IMR-90 (cell line): ENCODE measurements around the gene SLF2. TPM values are rescaled to one million over a fixed set of nuclear protein-coding genes. Genes with fewer than 3 reads are reported as not detected.

ENCODE experiments used
- ATAC-seq: fragments of 200-7000 bp; cut with Tn5 transposase; 2 replicates; pipeline ENCODE4 v1.9.1; 2020; ENCODE audit warnings: low read depth, mild to moderate bottlenecking, moderate library complexity
- BruUV-seq: library from RNA; stranded (reverse); fragments of 400-500 nt; replicated peaks from 2 replicates; lab custom pipeline; 2021; lab: Mats Ljungman, UMichigan
- CTCF ChIA-PET: fragments of 300-600 bp; formaldehyde crosslinking; extraction: SDS; loops from one replicate; lab custom pipeline; 2021; ENCODE audit warnings: antibody characterized with exemption; lab: Yijun Ruan, JAX
- POLR2A ChIA-PET: fragments of 300-600 bp; sonication (Branson Sonifier 250); formaldehyde crosslinking; loops from one replicate; lab custom pipeline; 2022; ENCODE audit warnings: antibody characterized with exemption; ENCODE audit not compliant: unreplicated experiment; lab: Charles Lee
- DNase-seq: peaks from one replicate; pipeline ENCODE4 v3.0.0; 2013
- H2AFZ ChIP-seq: replicated peaks from 2 replicates; pipeline ENCODE3; 2013; ENCODE audit warnings: low read length, mild to moderate bottlenecking; ENCODE audit not compliant: poor library complexity
- H2AK5ac ChIP-seq: 2 replicates; pipeline ENCODE4 v1.6.1; 2013; ENCODE audit warnings: low read depth, low read length, inconsistent platforms
- H2AK9ac ChIP-seq: replicated peaks from 2 replicates; pipeline ENCODE3; 2013; ENCODE audit warnings: mild to moderate bottlenecking, low read depth, low read length, moderate library complexity; ENCODE audit not compliant: poor library complexity
- H2BK120ac ChIP-seq: 2 replicates; pipeline ENCODE4 v1.6.1; 2013; ENCODE audit warnings: low read depth, low read length, inconsistent platforms
- H2BK15ac ChIP-seq: 3 replicates; pipeline ENCODE4 v1.6.1; 2013; ENCODE audit warnings: low read depth, low read length, inconsistent platforms
- H2BK20ac ChIP-seq: 2 replicates; pipeline ENCODE4 v1.6.1; 2013; ENCODE audit warnings: low read depth, mild to moderate bottlenecking, inconsistent platforms, low read length, moderate library complexity
- H2BK5ac ChIP-seq: 2 replicates; pipeline ENCODE4 v1.6.1; 2013; ENCODE audit warnings: mild to moderate bottlenecking, low read depth, low read length, inconsistent platforms; ENCODE audit not compliant: poor library complexity, severe bottlenecking
- H3K14ac ChIP-seq: replicated peaks from 2 replicates; pipeline ENCODE4 v1.6.1; 2013; ENCODE audit warnings: low read depth, low read length, inconsistent platforms
- H3K18ac ChIP-seq: 2 replicates; pipeline ENCODE4 v1.6.1; 2013; ENCODE audit warnings: low read depth, low read length, control low read depth
- H3K23ac ChIP-seq: 2 replicates; pipeline ENCODE4 v1.6.1; 2013; ENCODE audit warnings: low read depth, low read length, inconsistent platforms
- H3K27ac ChIP-seq: 2 replicates; pipeline ENCODE4 v1.5.1; 2013; ENCODE audit warnings: mild to moderate bottlenecking, control low read depth, low read length; ENCODE audit not compliant: insufficient read depth
- H3K27me3 ChIP-seq: 2 replicates; pipeline ENCODE4 v1.6.1; 2013; ENCODE audit warnings: low read length; ENCODE audit not compliant: control insufficient read depth, insufficient read depth
- H3K36me3 ChIP-seq: 2 replicates; pipeline ENCODE4 v1.6.1; 2013; ENCODE audit warnings: low read length, mixed read lengths; ENCODE audit not compliant: control insufficient read depth, insufficient read depth
- H3K4ac ChIP-seq: 2 replicates; pipeline ENCODE4 v1.6.1; 2013; ENCODE audit warnings: low read depth, low read length, inconsistent platforms
- H3K4me1 ChIP-seq: 2 replicates; pipeline ENCODE4 v1.6.1; 2013; ENCODE audit warnings: low read length, mixed read lengths; ENCODE audit not compliant: control insufficient read depth, insufficient read depth
- H3K4me2 ChIP-seq: 2 replicates; pipeline ENCODE4 v1.6.1; 2013; ENCODE audit warnings: low read depth, mild to moderate bottlenecking, control low read depth, low read length, moderate library complexity
- H3K4me3 ChIP-seq: 2 replicates; pipeline ENCODE4 v1.5.1; 2013; ENCODE audit warnings: low read depth, mild to moderate bottlenecking, control low read depth, low read length, moderate library complexity; ENCODE audit not compliant: insufficient read depth
- H3K56ac ChIP-seq: 2 replicates; pipeline ENCODE4 v1.6.1; 2013; ENCODE audit warnings: low read length, inconsistent platforms; ENCODE audit not compliant: insufficient read depth; ENCODE audit errors: extremely low read depth
- H3K79me1 ChIP-seq, 2 experiments: 2 replicates each; pipeline ENCODE4 v1.6.1; 2013; ENCODE audit warnings: low read length in 2 of 2, inconsistent platforms in 1 of 2, low read depth in 1 of 2
- H3K9ac ChIP-seq: 2 replicates; pipeline ENCODE4 v1.6.1; 2013; ENCODE audit warnings: low read depth, low read length, control low read depth
- H3K9me1 ChIP-seq: 2 replicates; pipeline ENCODE4 v1.6.1; 2013; ENCODE audit warnings: low read length, inconsistent platforms; ENCODE audit not compliant: insufficient read depth
- H3K9me3 ChIP-seq: 2 replicates; pipeline ENCODE4 v1.6.1; 2013; ENCODE audit warnings: low read length; ENCODE audit not compliant: control insufficient read depth, insufficient read depth
- H4K20me1 ChIP-seq: 2 replicates; pipeline ENCODE4 v1.6.1; 2013; ENCODE audit warnings: low read length, inconsistent platforms; ENCODE audit not compliant: insufficient read depth
- H4K5ac ChIP-seq: 2 replicates; pipeline ENCODE4 v1.6.1; 2013; ENCODE audit warnings: mild to moderate bottlenecking, low read depth, low read length, control low read depth
- H4K8ac ChIP-seq, 2 experiments: 2 replicates each; pipeline ENCODE4 v1.6.1; 2013; ENCODE audit warnings: low read depth in 2 of 2, low read length in 2 of 2, control low read depth in 1 of 2, inconsistent platforms in 1 of 2
- H4K91ac ChIP-seq: 2 replicates; pipeline ENCODE4 v1.6.1; 2013; ENCODE audit warnings: low read depth, low read length, inconsistent platforms; ENCODE audit not compliant: insufficient read depth
- BHLHE40 ChIP-seq: fragments of 150-350 bp; IDR thresholded peaks from 2 replicates; pipeline ENCODE4 v1.6.1; 2016; ENCODE audit warnings: mild to moderate bottlenecking, low read depth, low read length
- CHD1 ChIP-seq: IDR thresholded peaks from 2 replicates; pipeline ENCODE4 v1.6.1; 2012; ENCODE audit warnings: low read depth, low read length, improper control_type of control experiment
- FOS ChIP-seq: fragments of 150-350 bp; IDR thresholded peaks from 2 replicates; pipeline ENCODE4 v1.6.1; 2016; ENCODE audit warnings: low read depth, low read length
- MAFK ChIP-seq: IDR thresholded peaks from 2 replicates; pipeline ENCODE4 v1.6.1; 2012; ENCODE audit warnings: low read depth, low read length, improper control_type of control experiment
- RAD21 ChIP-seq: IDR thresholded peaks from 2 replicates; pipeline ENCODE4 v1.6.1; 2012; ENCODE audit warnings: low read length, improper control_type of control experiment
- RFX5 ChIP-seq: IDR thresholded peaks from 2 replicates; pipeline ENCODE4 v1.8.0; 2012; ENCODE audit warnings: low read depth, mild to moderate bottlenecking, low read length, moderate library complexity
- WGBS, 2 experiments: methylation state at CpG; one replicate each; pipeline versions ENCODE4 v1.1.5 to v1.1.7; 2013; ENCODE audit warnings: missing lambda C conversion rate in 2 of 2; ENCODE audit not compliant: insufficient read length in 1 of 2; ENCODE audit errors: extremely low coverage in 2 of 2; 5-methylcytosine and 5-hydroxymethylcytosine counted together
- dilution Hi-C: fragments of 300-500 bp; cut with HindIII; formaldehyde crosslinking; loops from one replicate; pipeline ENCODE4 v1.14.3; 2018; ENCODE audit warnings: low sequenced_read_pairs; ENCODE audit not compliant: unreplicated experiment
- in situ Hi-C: fragments of 300-500 bp; cut with MboI; formaldehyde crosslinking; loops from 3 replicates; pipeline ENCODE4 v1.14.3; 2019; ENCODE audit warnings: low sequenced_read_pairs, inconsistent platforms, mixed read lengths
- intact Hi-C: fragments of 100-400 bp; cut with micrococcal nuclease; formaldehyde crosslinking; loops from 2 replicates; pipeline ENCODE4 v1.10.0; 2022
- polyA plus RNA-seq, 3 experiments: library from polyadenylated mRNA; depleted of rRNA; stranded (reverse); fragments of >200 nt; gene quantifications; 2 replicates each; pipeline ENCODE4 v1.2.3, GENCODE V29; 2012; ENCODE audit warnings: low replicate concordance in 1 of 3
- total RNA-seq: library from RNA; depleted of rRNA; stranded (reverse); fragments of >200 nt; gene quantifications from 2 replicates; pipeline ENCODE4 v1.2.3, GENCODE V29; 2012

Gene SLF2
- total and polyA plus RNA-seq, 2 of the 4 experiments (the other 2 are of a cell fraction), result 8.5 to 21.7 TPM

GRCh38 chr10:100868382-100868781 lies 44.4 kb upstream of the SLF2 start:
- no peak overlapping the region for H4K91ac ChIP-seq
- H3K23ac ChIP-seq, result no peak overlapping the region
- no peak overlapping the region for H3K27ac ChIP-seq
- H3K4me1 ChIP-seq, result peaks cover 12% of the 10 kb centered on the region
- ATAC-seq (no peak), DNase-seq (no peak)
- no peak overlapping the region for H2AK9ac ChIP-seq
- CTCF ChIA-PET, result no interaction called here
- intact Hi-C loops (no loop called here), dilution Hi-C loops (no loop called here), in situ Hi-C loops (no loop called here)
- H2BK5ac ChIP-seq, result no peak overlapping the region
- BruUV-seq, result no TSS peak
- peaks cover 10% of the 10 kb centered on the region for H3K9me1 ChIP-seq
- H3K4me2 ChIP-seq, result no peak overlapping the region
- H3K4me3 ChIP-seq, result no peak overlapping the region
- no peaks in the 10 kb centered on the region for H3K9me3 ChIP-seq
- POLR2A ChIA-PET, result interaction anchor here (0.7 kb wide), 1 partner anchor 336 kb away, joined by 3 read pairs; no protein-coding TSS in a partner anchor
- H3K56ac ChIP-seq, result no peak overlapping the region
- H4K5ac ChIP-seq, result no peak overlapping the region
- no peak overlapping the region for H2BK120ac ChIP-seq
- no peak for TF ChIP-seq RFX5
- TF ChIP-seq MAFK, result no peak
- no peak for TF ChIP-seq FOS
- no peak for TF ChIP-seq RAD21
- no peak for TF ChIP-seq CHD1
- TF ChIP-seq BHLHE40, result no peak
- H4K20me1 ChIP-seq, result no peaks in the 10 kb centered on the region
- H3K14ac ChIP-seq, result no peak overlapping the region
- no CpG with 5 or more reads among the region's 3 CpGs for WGBS, 2 experiments
- no peak overlapping the region for H3K9ac ChIP-seq
- no peak overlapping the region for H2AFZ ChIP-seq
- H3K4ac ChIP-seq, result no peak overlapping the region
- no peaks in the 10 kb centered on the region for H3K36me3 ChIP-seq
- no peak overlapping the region for H2AK5ac ChIP-seq
- no peak overlapping the region for H2BK15ac ChIP-seq
- H3K18ac ChIP-seq, result no peak overlapping the region
- H3K27me3 ChIP-seq, result peaks cover 40% of the 10 kb centered on the region
- H4K8ac ChIP-seq, result no peak overlapping the region
- H2BK20ac ChIP-seq, result no peak overlapping the region
- no peaks in the 10 kb centered on the region for H3K79me1 ChIP-seq
